H9 (cell line): ENCODE measurements around the gene METAP2. TPM values are rescaled to one million over a fixed set of nuclear protein-coding genes. Genes with fewer than 3 reads are reported as not detected.

Experiments
- DNase-seq: peaks from one replicate; pipeline ENCODE4 v3.0.0-alpha.2; 2017
- H2AFZ ChIP-seq: one replicate; pipeline ENCODE4 v1.6.1; 2013; ENCODE audit warnings: mild to moderate bottlenecking, low read length, control low read depth, moderate library complexity
- H2AK5ac ChIP-seq: 2 replicates; pipeline ENCODE4 v1.6.1; 2013; ENCODE audit warnings: low read length, control low read depth, mixed read lengths; ENCODE audit not compliant: insufficient read length
- H2BK120ac ChIP-seq: one replicate; pipeline ENCODE4 v1.6.1; 2013; ENCODE audit warnings: low read depth, mild to moderate bottlenecking, low read length, control low read depth, inconsistent platforms; ENCODE audit not compliant: poor library complexity, severe bottlenecking
- H2BK12ac ChIP-seq: 2 replicates; pipeline ENCODE4 v1.6.1; 2013; ENCODE audit warnings: low read length, control low read depth, mixed read lengths, low read depth; ENCODE audit not compliant: insufficient read length
- H2BK15ac ChIP-seq: 2 replicates; pipeline ENCODE4 v1.6.1; 2013; ENCODE audit warnings: low read depth, low read length, control low read depth
- H2BK20ac ChIP-seq: one replicate; pipeline ENCODE4 v1.6.1; 2013; ENCODE audit warnings: low read depth, mild to moderate bottlenecking, low read length, control low read depth, inconsistent platforms; ENCODE audit not compliant: poor library complexity, severe bottlenecking
- H2BK5ac ChIP-seq: 2 replicates; pipeline ENCODE4 v1.6.1; 2013; ENCODE audit warnings: low read length, control low read depth, mixed read lengths; ENCODE audit not compliant: insufficient read length
- H3K14ac ChIP-seq: 2 replicates; pipeline ENCODE4 v1.6.1; 2013; ENCODE audit warnings: low read length, control low read depth; ENCODE audit not compliant: insufficient read depth
- H3K18ac ChIP-seq: 2 replicates; pipeline ENCODE4 v1.6.1; 2013; ENCODE audit warnings: low read depth, mild to moderate bottlenecking, mixed read lengths, low read length, control low read depth; ENCODE audit not compliant: insufficient read length
- H3K23ac ChIP-seq: 2 replicates; pipeline ENCODE4 v1.6.1; 2013; ENCODE audit warnings: low read length, control low read depth, mixed read lengths, low read depth; ENCODE audit not compliant: insufficient read length
- H3K23me2 ChIP-seq: 2 replicates; pipeline ENCODE4 v1.6.1; 2013; ENCODE audit warnings: low read depth, mild to moderate bottlenecking, mixed read lengths, low read length, control low read depth; ENCODE audit not compliant: insufficient read length, poor library complexity, severe bottlenecking
- H3K27ac ChIP-seq: 2 replicates; pipeline ENCODE4 v1.5.1; 2013; ENCODE audit warnings: low read length, control low read depth, mixed read lengths, low read depth; ENCODE audit not compliant: insufficient read length
- H3K27me3 ChIP-seq: 2 replicates; pipeline ENCODE4 v1.6.1; 2013; ENCODE audit warnings: low read length, control low read depth, inconsistent platforms; ENCODE audit not compliant: insufficient read depth
- H3K4ac ChIP-seq: 2 replicates; pipeline ENCODE4 v1.6.1; 2013; ENCODE audit warnings: low read depth, mild to moderate bottlenecking, control low read depth, inconsistent platforms, low read length, moderate library complexity
- H3K4me1 ChIP-seq: 2 replicates; pipeline ENCODE4 v1.6.1; 2013; ENCODE audit warnings: low read length, control low read depth, inconsistent platforms; ENCODE audit not compliant: insufficient read depth
- H3K4me2 ChIP-seq: 2 replicates; pipeline ENCODE4 v1.6.1; 2013; ENCODE audit warnings: low read length, control low read depth, mixed read lengths; ENCODE audit not compliant: insufficient read length, insufficient read depth
- H3K56ac ChIP-seq: 2 replicates; pipeline ENCODE4 v1.6.1; 2013; ENCODE audit warnings: low read depth, mild to moderate bottlenecking, mixed read lengths, low read length, control low read depth; ENCODE audit not compliant: insufficient read length
- H3K79me1 ChIP-seq: 2 replicates; pipeline ENCODE4 v1.6.1; 2013; ENCODE audit warnings: low read depth, mild to moderate bottlenecking, moderate library complexity, low read length, control low read depth, inconsistent platforms; ENCODE audit not compliant: insufficient read depth, poor library complexity, severe bottlenecking
- H3K79me2 ChIP-seq: 2 replicates; pipeline ENCODE4 v1.6.1; 2013; ENCODE audit warnings: low read length, control low read depth, inconsistent platforms; ENCODE audit not compliant: insufficient read depth
- H3K9ac ChIP-seq: 2 replicates; pipeline ENCODE4 v1.6.1; 2013; ENCODE audit warnings: low read length, control low read depth, mixed read lengths; ENCODE audit not compliant: insufficient read length; ENCODE audit errors: extremely low read depth
- H3K9me3 ChIP-seq: one replicate; pipeline ENCODE4 v1.6.1; 2013; ENCODE audit warnings: low read depth, low read length, inconsistent platforms; ENCODE audit not compliant: control insufficient read depth
- H3T11ph ChIP-seq: one replicate; pipeline ENCODE4 v1.6.1; 2013; ENCODE audit warnings: mild to moderate bottlenecking, low read length, control low read depth, inconsistent platforms
- H4K20me1 ChIP-seq: one replicate; pipeline ENCODE4 v1.6.1; 2013; ENCODE audit not compliant: control insufficient read depth, insufficient read length, insufficient read depth
- H4K5ac ChIP-seq: 2 replicates; pipeline ENCODE4 v1.6.1; 2013; ENCODE audit warnings: low read depth, mild to moderate bottlenecking, mixed read lengths, low read length, control low read depth; ENCODE audit not compliant: insufficient read length
- H4K8ac ChIP-seq: replicated peaks from 2 replicates; pipeline ENCODE4 v1.6.1; 2013; ENCODE audit warnings: low read length, control low read depth, mixed read lengths, low read depth; ENCODE audit not compliant: insufficient read length
- H4K91ac ChIP-seq: 2 replicates; pipeline ENCODE4 v1.6.1; 2013; ENCODE audit warnings: low read depth, mild to moderate bottlenecking, moderate library complexity, mixed read lengths, low read length, control low read depth; ENCODE audit not compliant: insufficient read length
- H3K27ac Mint-ChIP-seq, 3 experiments: 2 replicates in 2 of 3; 3 replicates in 1 of 3; pipeline ENCODE4 v1.8.0; 2020 to 2021; ENCODE audit warnings: mixed read lengths in 3 of 3, mild to moderate bottlenecking in 1 of 3, moderate library complexity in 1 of 3
- H3K27me3 Mint-ChIP-seq: 2 replicates; pipeline ENCODE4 v1.8.0; 2021; ENCODE audit warnings: low read depth, mild to moderate bottlenecking, moderate library complexity, mixed read lengths
- H3K36me3 Mint-ChIP-seq, 3 experiments: 2 replicates in 2 of 3; 3 replicates in 1 of 3; pipeline ENCODE4 v1.8.0; 2020 to 2021; ENCODE audit warnings: low read depth in 3 of 3, mixed read lengths in 3 of 3; ENCODE audit not compliant: insufficient read depth in 1 of 3
- H3K4me1 Mint-ChIP-seq, 2 experiments: 2 replicates each; pipeline ENCODE4 v1.8.0; 2020; ENCODE audit warnings: mixed read lengths in 2 of 2
- H3K4me3 Mint-ChIP-seq, 2 experiments: 2 replicates in 1 of 2; 3 replicates in 1 of 2; pipeline ENCODE4 v1.8.0; 2020 to 2021; ENCODE audit warnings: mild to moderate bottlenecking in 2 of 2, mixed read lengths in 2 of 2, moderate library complexity in 1 of 2
- H3K9me3 Mint-ChIP-seq, 2 experiments: 2 replicates in 1 of 2; 3 replicates in 1 of 2; pipeline ENCODE4 v1.8.0; 2020; ENCODE audit warnings: mild to moderate bottlenecking in 2 of 2, mixed read lengths in 2 of 2, moderate library complexity in 1 of 2
- CTCF ChIP-seq: fragments of 200-600 bp; sonication (generic); conservative IDR thresholded peaks from 3 replicates; pipeline ENCODE4 v1.8.0; 2021; ENCODE audit warnings: antibody characterized with exemption, mild to moderate bottlenecking
- whole genome bisulfite sequencing: extraction: QIAGEN DNeasy Blood & Tissue Kit; methylation state at CpG from one replicate; pipeline ENCODE4 v1.1.7; 2013; ENCODE audit warnings: missing lambda C conversion rate, low lambda C conversion rate, mixed read lengths; ENCODE audit not compliant: insufficient read length; ENCODE audit errors: extremely low coverage; 5-methylcytosine and 5-hydroxymethylcytosine counted together
- total RNA-seq: library from RNA; stranded (reverse); gene quantifications from 2 replicates; pipeline ENCODE4 v1.2.1, GENCODE V29; 2021

The METAP2 gene
- total RNA-seq, 1 experiment from 2014 or later = 140 TPM

- no peak overlapping the region for H3T11ph ChIP-seq
- H3K4me2 ChIP-seq = no peak overlapping the region
- TF ChIP-seq CTCF = no peak
These were observed 3.7 kb upstream of the METAP2 start for GRCh38 chr12:95470300-95470699.

More at GRCh38 chr12:95470300-95470699, 3.7 kb upstream of the METAP2 start:
- Histone ChIP-seq H4K5ac (no peak overlapping the region), H3K79me2 (peaks cover 11% of the 10 kb centered on the region), H4K91ac (no peak overlapping the region), H3K9me3 (no peaks in the 10 kb centered on the region), H3K18ac (no peak overlapping the region), H3K56ac (no peak overlapping the region), H2AK5ac (no peak overlapping the region), H3K23me2 (peaks cover 15% of the 10 kb centered on the region), H3K9ac (no peak overlapping the region), H3K23ac (no peak overlapping the region), H2BK15ac (no peak overlapping the region), H3K4ac (no peak overlapping the region), H2AFZ (no peak overlapping the region), H2BK5ac (no peak overlapping the region), H3K27me3 (no peaks in the 10 kb centered on the region), H2BK12ac (no peak overlapping the region), H3K79me1 (no peaks in the 10 kb centered on the region), H3K14ac (no peak overlapping the region), H3K4me1 (no peaks in the 10 kb centered on the region), H4K8ac (no peak overlapping the region), H2BK20ac (no peak overlapping the region), H4K20me1 (no peaks in the 10 kb centered on the region), H2BK120ac (no peak overlapping the region), H3K27ac (no peak overlapping the region)
- Mint-ChIP-seq H3K36me3 (peaks cover 1 to 4% (median 2%) of the 10 kb centered on the region in 3 experiments; a peak in 5 of 7 replicates), H3K27ac (no peak overlapping the region), H3K4me3 (no peak overlapping the region), H3K27me3 (no peaks in the 10 kb centered on the region), H3K9me3 (peaks cover 2% of the 10 kb centered on the region in 2 experiments; a peak in 1 of 5 replicates), H3K4me1 (peaks cover 3 to 10% of the 10 kb centered on the region in 2 experiments)
- 100% methylated on average over 1 of the region's 1 CpG for WGBS
- no peak for DNase-seq
